C4-2B (cell line): Measurements from ENCODE around the gene IGFBP3.

Experiments used
- ZFX ChIP-seq: fragments of 450-650 bp; IDR thresholded peaks from 2 replicates; pipeline ENCODE4 v1.6.1; 2017
- TF ChIP-seq, protein P1 (sequence below): fragments of 450-650 bp; conservative IDR thresholded peaks from 2 replicates; pipeline ENCODE4 v1.5.1; 2017; ENCODE audit warnings: mild to moderate bottlenecking

DNA sequence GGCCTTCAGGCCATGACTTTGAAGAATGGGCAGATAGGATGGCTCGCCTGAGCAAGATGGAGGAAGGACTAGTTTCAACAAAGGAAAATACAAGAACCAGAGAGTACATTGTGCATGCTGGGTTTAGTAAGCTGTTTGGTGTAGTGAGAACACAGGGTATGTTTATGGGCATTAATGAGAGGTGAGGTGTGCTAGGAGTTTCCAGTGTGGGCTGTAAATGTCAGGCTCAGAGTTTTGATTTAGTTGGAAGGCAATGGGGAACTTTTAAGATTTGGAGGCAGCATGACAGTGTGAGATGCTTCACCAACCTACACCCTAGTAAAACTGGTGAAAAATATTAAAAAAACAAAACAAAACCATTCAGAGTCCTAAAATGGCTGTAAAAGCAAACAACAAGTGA is 19.5 kb downstream of the IGFBP3 start:
- TF ChIP-seq, protein P1, sequence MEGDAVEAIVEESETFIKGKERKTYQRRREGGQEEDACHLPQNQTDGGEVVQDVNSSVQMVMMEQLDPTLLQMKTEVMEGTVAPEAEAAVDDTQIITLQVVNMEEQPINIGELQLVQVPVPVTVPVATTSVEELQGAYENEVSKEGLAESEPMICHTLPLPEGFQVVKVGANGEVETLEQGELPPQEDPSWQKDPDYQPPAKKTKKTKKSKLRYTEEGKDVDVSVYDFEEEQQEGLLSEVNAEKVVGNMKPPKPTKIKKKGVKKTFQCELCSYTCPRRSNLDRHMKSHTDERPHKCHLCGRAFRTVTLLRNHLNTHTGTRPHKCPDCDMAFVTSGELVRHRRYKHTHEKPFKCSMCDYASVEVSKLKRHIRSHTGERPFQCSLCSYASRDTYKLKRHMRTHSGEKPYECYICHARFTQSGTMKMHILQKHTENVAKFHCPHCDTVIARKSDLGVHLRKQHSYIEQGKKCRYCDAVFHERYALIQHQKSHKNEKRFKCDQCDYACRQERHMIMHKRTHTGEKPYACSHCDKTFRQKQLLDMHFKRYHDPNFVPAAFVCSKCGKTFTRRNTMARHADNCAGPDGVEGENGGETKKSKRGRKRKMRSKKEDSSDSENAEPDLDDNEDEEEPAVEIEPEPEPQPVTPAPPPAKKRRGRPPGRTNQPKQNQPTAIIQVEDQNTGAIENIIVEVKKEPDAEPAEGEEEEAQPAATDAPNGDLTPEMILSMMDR = no peak
- no peak for TF ChIP-seq ZFX
